HG02981 (cell line): ENCODE data around the gene UBR3.
"Not testable (repeated sequence)": the region's sequence is repeated elsewhere in the genome, so short reads cannot be mapped to it uniquely, and the experiment has no call there.

Experiments used
- ATAC-seq: cut with Tn5 transposase; IDR thresholded peaks from one replicate; pipeline ENCODE4 v1.9.1; 2021; ENCODE audit warnings: mild to moderate bottlenecking, moderate library complexity; ENCODE audit not compliant: unreplicated experiment

Gene UBR3

GRCh38 chr2:169827272-169828140 lies at the start of gene UBR3:
Gene UBR3, plus strand, starts transcription at chr2:169827454. Its CDS starts 54 bp downstream, at chr2:169827508.
- peak; percentile 80 for ATAC-seq

- ATAC-seq = no peak
These were observed 48.8 kb upstream of the UBR3 start for GRCh38 chr2:169778446-169778845.

GRCh38 chr2:169781249-169782013 lies 45.8 kb upstream of the UBR3 start:
- no peak for ATAC-seq

- ATAC-seq = no peak
These were observed 44.7 kb upstream of the UBR3 start for GRCh38 chr2:169782513-169782912.

GRCh38 chr2:169790581-169790980 lies 36.7 kb upstream of the UBR3 start:
- ATAC-seq = no peak

GRCh38 chr2:169795181-169795580 lies 32.1 kb upstream of the UBR3 start:
- no peak for ATAC-seq

- ATAC-seq = no peak
These were observed 30.8 kb upstream of the UBR3 start for GRCh38 chr2:169796441-169796840.

- no peak for ATAC-seq
These were observed 29.7 kb upstream of the UBR3 start for GRCh38 chr2:169797601-169798000.

- ATAC-seq = no peak
These were observed 28.9 kb upstream of the UBR3 start for GRCh38 chr2:169798397-169798717.

- ATAC-seq = peak; percentile 98
These were observed 28.3 kb upstream of the UBR3 start, which contains the start of gene SSB for GRCh38 chr2:169798718-169799592. Gene SSB, plus strand, starts transcription at chr2:169798871. Its CDS starts 2,090 bp downstream, at chr2:169800961.

- no peak for ATAC-seq
These were observed 23.8 kb upstream of the UBR3 start for GRCh38 chr2:169803480-169803879.

- ATAC-seq = no peak
These were observed 20.7 kb upstream of the UBR3 start for GRCh38 chr2:169806586-169806985.

- no peak for ATAC-seq
These were observed 19.0 kb upstream of the UBR3 start for GRCh38 chr2:169808221-169808620.

GRCh38 chr2:169815849-169816248 lies 11.4 kb upstream of the UBR3 start:
- ATAC-seq = no peak

GRCh38 chr2:169816961-169817360 lies 10.3 kb upstream of the UBR3 start:
- ATAC-seq = not testable (repeated sequence)

- not testable (repeated sequence) for ATAC-seq
These were observed 9.9 kb upstream of the UBR3 start for GRCh38 chr2:169817369-169817768.

- ATAC-seq = no peak
These were observed 9.0 kb upstream of the UBR3 start for GRCh38 chr2:169818241-169818640.

GRCh38 chr2:169819106-169819505 lies 8.1 kb upstream of the UBR3 start:
- ATAC-seq = no peak

GRCh38 chr2:169820101-169820500 lies 7.2 kb upstream of the UBR3 start:
- ATAC-seq = not testable (repeated sequence)

- no peak for ATAC-seq
These were observed 5.2 kb upstream of the UBR3 start for GRCh38 chr2:169822036-169822435.

- no peak for ATAC-seq
These were observed 4.4 kb upstream of the UBR3 start for GRCh38 chr2:169822785-169823392.
